Transverse colon (tissue), 4 donors: Measurements from ENCODE around the gene ZBTB7A.

Source experiments
- CTCF ChIP-seq, 5 experiments: fragments of 200-600 bp in 3 of 5; fragments of 450-650 bp in 2 of 5; sonication (generic) in 3 of 5; IDR thresholded peaks; 1 replicate in 2 of 5; 2 replicates in 3 of 5; pipeline ENCODE4 v1.5.1; 2016 to 2017; ENCODE audit warnings: antibody characterized with exemption in 5 of 5, inconsistent platforms in 3 of 5, mild to moderate bottlenecking in 2 of 5, moderate library complexity in 1 of 5
- POLR2A ChIP-seq: fragments of 450-650 bp; IDR thresholded peaks from one replicate; pipeline ENCODE4 v1.6.1; 2016; ENCODE audit warnings: antibody characterized with exemption, mild to moderate bottlenecking, moderate library complexity
- POLR2AphosphoS5 ChIP-seq, 3 donors: sonication (generic); formaldehyde crosslinking; IDR thresholded peaks; one replicate each; pipeline ENCODE4 v1.6.1; 2016; ENCODE audit warnings: antibody characterized with exemption in 3 of 3

GRCh38 chr19:3995607-3996006 is 71.1 kb downstream of the ZBTB7A start:
- TF ChIP-seq CTCF (IDR thresholded peaks at IDR 0.05) (no peak), POLR2A (no peak), POLR2AphosphoS5 (IDR thresholded peaks at IDR 0.05) (no peak)
